ENCODE results near the gene TLN1. TPM values are rescaled to one million over a fixed set of nuclear protein-coding genes. Genes with fewer than 3 reads are reported as not detected.

Gene TLN1
- total and polyA plus RNA-seq, 10 of the 15 experiments (the other 5 are each of a cell fraction or from before 2014, with no cell fraction given), result 11.6 to 305 (median 71.9) TPM

GRCh38 chr9:35658968-35659220 is 73.1 kb downstream of the TLN1 start (continued):
- TF ChIP-seq IKZF1 (conservative IDR thresholded peaks at IDR 0.05), result no peak
- no peak for TF ChIP-seq RCOR1 (conservative IDR thresholded peaks at IDR 0.05; ENCODE audit: low read depth, low read length)

GRCh38 chr9:35658137-35658967 is 73.6 kb downstream of the TLN1 start, which contains the start of gene CCDC107:
TSS of gene CCDC107 (plus strand) at chr9:35658292. CDS start at chr9:35658380, 88 bp downstream.
- peak within 1 kb of the TSS; percentile 95 for H3K4me2 ChIP-seq (ENCODE audit: control insufficient read depth, insufficient read depth)
- RAD21 ChIA-PET (ENCODE audit: unreplicated experiment), result interaction anchor here (0.6 to 5.2 kb wide), 22 partner anchors 8 to 543 kb away, joined by 3 to 60 read pairs (median 5); partner anchors contain the start of genes ATOSB, CREB3, SPAG8 and TESK1
- in situ Hi-C loops (cut with MboI), result no loop called here
- TF ChIP-seq YY1 (IDR thresholded peaks at IDR 0.05; ENCODE audit: low read depth, low read length) (peak; percentile 94), JUND (IDR thresholded peaks at IDR 0.05; ENCODE audit: low read depth, low read length) (no peak), CBFB (IDR thresholded peaks at IDR 0.05; ENCODE audit: low read depth) (no peak), SP1 (IDR thresholded peaks at IDR 0.05; ENCODE audit: low read depth, low read length) (no peak), ZNF207 (IDR thresholded peaks at IDR 0.05; ENCODE audit: borderline replicate concordance) (peak; percentile 16; the same call in 1 of the 2 replicates), POLR2A (IDR thresholded peaks at IDR 0.05; ENCODE audit: low read depth, low read length) (peak; percentile 85), LARP7 (IDR thresholded peaks at IDR 0.05) (peak; percentile 96), NR2F1 (conservative IDR thresholded peaks at IDR 0.05) (0 out of 2 replicates have a peak, but pooled peaks have one; percentile 52), HCFC1 (IDR thresholded peaks at IDR 0.05; ENCODE audit: low read length) (peak; percentile 7; the same call in 1 of the 2 replicates), ZNF687 (IDR thresholded peaks at IDR 0.05) (peak; percentile 62), CREM (IDR thresholded peaks at IDR 0.05; ENCODE audit: low read depth) (no peak), CREB1 (IDR thresholded peaks at IDR 0.05; ENCODE audit: low read depth) (no peak), SMC3 (IDR thresholded peaks at IDR 0.05; ENCODE audit: borderline replicate concordance, low read length) (0 out of 2 replicates have a peak, but pooled peaks have one; percentile 4), RAD21 (IDR thresholded peaks at IDR 0.05; ENCODE audit: insufficient read depth, low read depth, low read length) (peak; percentile 58)

More at GRCh38 chr9:35658137-35658967, 73.6 kb downstream of the TLN1 start, which contains the start of gene CCDC107:
- peaks cover 27% of the 10 kb centered on the region for H3K79me2 ChIP-seq (ENCODE audit: control insufficient read depth, insufficient read depth, low read length)
- ChIA-PET SMC1A (ENCODE audit: uncharacterized antibody, unreplicated experiment) (interaction anchor here (0.6 to 12.5 kb wide), 16 partner anchors 8 to 224 kb away, joined by 3 to 145 read pairs (median 3); partner anchors contain the start of genes CREB3, HINT2, SIT1 and TLN1), POLR2A (interaction anchor here (0.6 to 10.9 kb wide), 17 partner anchors 10 to 186 kb away, joined by 3 to 163 read pairs (median 5); partner anchors contain the start of genes CD72, CREB3, HINT2 and RGP1), CTCF (interaction anchor here (0.5 to 13.5 kb wide), 21 partner anchors 11 to 224 kb away, joined by 3 to 227 read pairs (median 5); partner anchors contain the start of genes CREB3, GBA2, RGP1 and TESK1)
- FAIRE-seq, result no peak
- ATAC-seq, result peak; percentile 84
- no peaks in the 10 kb centered on the region for H4K20me1 ChIP-seq (ENCODE audit: control insufficient read depth, insufficient read depth)
- intact Hi-C loops (cut with micrococcal nuclease; ENCODE audit: unreplicated experiment), result loop anchor here (1.0 to 10.0 kb wide), 3 partner anchors 54 to 166 kb away; partner anchors contain the start of genes FAM221B and TMEM8B
- WGBS (ENCODE audit: insufficient coverage, insufficient replicate concordance, low lambda C conversion rate, missing lambda C conversion rate), result 1% methylated on average over 67 of the region's 67 CpGs
- TSS peak; percentile 81 for BruUV-seq (replicated peaks)
- peaks cover 6 to 9% of the 10 kb centered on the region in 2 experiments; a peak in 3 of 4 replicates for H3K36me3 ChIP-seq (ENCODE audit: control insufficient read depth in 2 of 2, insufficient read depth in 2 of 2, low read length in 1 of 2)
- no peak for DNase-seq (ENCODE audit: low read depth, low spot score)
- peak within 1 kb of the TSS; percentile 64 for H2AFZ ChIP-seq (ENCODE audit: control insufficient read depth, low read depth, low read length)
- H3K9ac ChIP-seq (ENCODE audit: control insufficient read depth, insufficient read depth, low read length), result peak within 1 kb of the TSS; percentile 78
- peak within 1 kb of the TSS; percentile 90 for H3K27ac ChIP-seq (ENCODE audit: control insufficient read depth, insufficient read depth)
- no peaks in the 10 kb centered on the region for H3K27me3 ChIP-seq (replicated peaks in 1 of 2; ENCODE audit: control insufficient read depth in 2 of 2, insufficient read depth in 2 of 2, low read length in 1 of 2)
- peak within 1 kb of the TSS; percentile 85 for H3K4me3 ChIP-seq
- H3K4me1 ChIP-seq (ENCODE audit: control insufficient read depth, insufficient read depth, low read length), result peaks cover 26% of the 10 kb centered on the region
- no peaks in the 10 kb centered on the region for H3K9me3 ChIP-seq (replicated peaks; ENCODE audit: control insufficient read depth, insufficient read depth, low read length)
